Iris pigment epithelial cell (primary cell): ENCODE measurements around the gene ITCH.
"Not testable (repeated sequence)": the region's sequence is repeated elsewhere in the genome, so short reads cannot be mapped to it uniquely, and the experiment has no call there.

Source experiments
- DNase-seq: peaks from one replicate; pipeline ENCODE4 v3.0.0-alpha.2; 2011; ENCODE audit warnings: low read depth

ITCH gene

DNA sequence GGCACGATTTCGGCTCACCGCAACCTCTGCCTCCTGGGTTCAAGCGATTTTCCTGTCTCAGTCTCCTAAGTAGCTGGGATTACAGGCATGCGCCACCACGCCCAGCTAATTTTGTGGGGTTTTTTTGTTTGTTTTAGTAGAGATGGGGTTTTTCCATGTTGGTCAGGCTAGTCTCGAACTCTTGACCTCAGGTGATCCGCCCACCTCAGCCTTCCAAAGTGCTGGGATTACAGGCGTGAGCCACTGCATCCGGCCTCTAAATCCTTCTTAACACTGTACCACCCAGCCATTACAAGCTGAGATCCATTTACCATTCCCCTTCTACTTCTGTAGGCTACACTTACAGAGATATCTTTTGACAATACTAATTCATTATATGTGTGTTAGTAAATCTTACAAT is 51.5 kb downstream of the ITCH start:
- DNase-seq, result not testable (repeated sequence)

DNA sequence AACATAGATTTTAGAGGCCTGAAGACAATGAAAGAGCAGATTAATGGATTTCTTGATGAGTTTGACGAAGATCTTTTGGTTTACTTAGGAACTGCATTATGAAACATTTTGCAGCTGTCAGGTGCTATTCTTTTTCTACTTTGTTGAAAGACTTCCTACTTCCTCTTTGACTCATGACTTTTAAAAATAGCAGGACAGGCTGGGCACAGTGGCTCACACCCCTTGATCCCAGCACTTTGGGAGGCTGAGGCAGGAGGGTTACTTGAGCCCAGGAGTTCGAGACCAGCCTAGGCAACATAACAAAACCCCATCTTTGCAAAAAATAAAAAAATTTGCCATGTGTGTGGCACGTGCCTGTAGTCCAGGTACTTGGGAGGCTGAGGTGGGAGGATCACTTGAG is 52.0 kb downstream of the ITCH start:
- no peak for DNase-seq

DNA sequence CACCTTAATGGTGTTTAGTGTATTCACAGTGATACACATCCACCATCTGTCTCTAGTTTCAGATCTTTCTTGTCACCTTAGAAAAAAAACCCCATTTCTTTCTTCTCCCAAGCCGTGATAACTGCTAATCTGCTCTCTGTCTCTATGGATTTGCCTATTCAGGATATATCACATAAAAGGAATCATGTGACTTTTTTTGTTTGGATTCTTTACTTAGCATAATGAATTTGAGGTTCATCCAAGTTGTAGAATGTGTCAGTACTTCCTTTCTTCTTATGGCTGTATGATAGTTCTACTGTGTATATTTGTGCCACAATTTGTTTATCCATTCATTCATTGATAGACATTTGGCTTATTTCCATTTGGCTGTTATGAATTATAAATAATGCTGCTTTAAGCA is 57.1 kb downstream of the ITCH start:
- DNase-seq, result no peak

DNA sequence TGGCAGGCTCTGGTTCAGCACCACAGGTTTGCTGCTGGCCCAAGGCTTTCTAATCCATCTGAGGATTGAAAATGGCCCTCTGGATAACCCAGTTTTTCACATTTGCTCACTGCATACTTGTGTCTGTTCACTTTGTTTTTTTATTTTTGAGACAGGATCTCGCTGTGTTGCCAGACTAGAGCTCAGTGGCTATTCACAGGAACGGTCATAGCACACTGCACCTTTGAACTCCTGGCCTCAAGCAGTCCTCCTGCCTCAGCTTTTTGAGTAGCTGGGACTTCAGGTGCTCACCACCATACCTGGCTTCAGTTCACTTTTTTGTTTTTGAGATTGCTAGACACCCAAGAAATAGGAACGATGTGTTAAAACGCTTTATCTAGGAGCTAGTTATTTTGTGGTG is 57.9 kb downstream of the ITCH start:
- DNase-seq, result no peak

DNA sequence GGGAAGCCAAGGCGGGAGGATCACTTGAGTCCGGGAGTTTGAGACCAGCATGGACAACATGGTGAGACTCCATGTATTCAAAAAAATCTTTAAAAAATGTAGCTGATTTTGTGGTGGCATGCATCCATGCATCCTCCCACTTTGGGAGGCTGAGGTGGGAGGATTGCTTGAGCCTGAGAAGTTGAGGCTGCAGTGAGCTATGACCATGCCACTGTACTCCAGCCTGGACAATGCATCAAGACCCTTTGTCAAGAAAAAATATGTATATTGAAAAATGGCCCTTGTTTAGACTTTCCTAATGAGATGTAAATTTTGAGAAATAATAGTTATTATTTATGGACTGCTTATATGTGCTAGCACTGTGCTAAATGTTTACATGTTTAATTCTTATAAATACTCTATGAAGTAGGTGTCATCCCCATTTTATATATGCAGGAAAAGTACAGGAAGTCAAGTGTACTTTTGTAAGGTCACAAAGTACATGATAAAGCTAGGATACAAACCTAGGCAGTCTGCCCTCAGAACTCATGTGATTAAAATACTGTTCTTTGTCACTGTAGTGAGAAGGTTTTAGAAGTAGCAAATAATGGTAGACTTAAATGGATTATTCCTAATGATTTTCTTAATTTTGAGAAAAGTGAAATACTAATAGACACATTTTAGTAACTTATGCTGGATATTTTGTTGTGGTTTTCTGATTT is 58.8 kb downstream of the ITCH start:
- no peak for DNase-seq

DNA sequence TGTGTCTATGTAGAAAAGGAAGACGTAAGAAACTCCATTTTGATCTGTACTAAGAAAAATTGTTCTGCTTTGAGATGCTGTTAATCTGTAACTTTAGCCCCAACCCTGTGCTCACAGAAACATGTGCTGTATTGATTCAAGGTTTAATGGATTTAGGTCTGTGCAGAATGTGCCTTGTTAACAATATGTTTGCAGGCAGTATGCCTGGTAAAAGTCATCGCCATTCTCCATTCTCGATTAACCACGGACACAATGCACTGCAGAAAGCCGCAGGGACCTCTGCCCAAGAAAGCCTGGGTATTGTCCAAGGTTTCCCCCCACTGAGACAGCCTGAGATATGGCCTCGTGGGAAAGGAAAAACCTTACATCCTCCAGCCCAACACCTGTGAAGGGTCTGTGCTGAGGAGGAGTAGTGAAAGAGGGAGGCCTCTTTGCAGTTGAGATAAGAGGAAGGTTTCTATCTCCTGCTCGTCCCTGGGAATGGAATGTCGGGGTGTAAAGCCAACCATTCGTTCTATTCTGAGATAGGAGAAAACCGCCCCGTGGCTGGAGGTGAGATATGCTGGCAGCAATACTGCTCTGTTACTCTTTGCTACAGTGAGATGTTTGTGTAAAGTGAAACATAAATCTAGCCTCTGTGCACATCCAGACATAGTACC is 62.1 kb downstream of the ITCH start:
- DNase-seq, result not testable (repeated sequence)

DNA sequence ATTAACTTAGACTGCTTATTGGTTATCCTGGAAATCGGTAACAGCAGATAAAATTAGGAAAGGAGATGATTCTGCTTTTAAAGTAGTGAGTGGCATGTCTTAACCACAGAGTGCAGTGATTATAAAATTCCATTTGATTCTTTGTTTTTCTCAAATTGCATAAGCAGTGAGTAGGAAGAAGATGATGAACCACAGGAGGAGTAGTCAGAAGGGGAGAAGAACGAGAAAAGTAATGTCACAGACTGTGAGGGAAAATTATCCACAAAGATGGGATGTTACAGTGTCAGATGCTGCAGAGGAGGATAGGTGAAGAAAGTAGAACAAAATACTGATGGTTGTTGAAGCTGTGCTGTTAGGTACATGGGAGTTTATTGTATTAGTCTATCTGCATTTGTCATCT is 63.0 kb downstream of the ITCH start:
- peak; percentile 25 for DNase-seq

DNA sequence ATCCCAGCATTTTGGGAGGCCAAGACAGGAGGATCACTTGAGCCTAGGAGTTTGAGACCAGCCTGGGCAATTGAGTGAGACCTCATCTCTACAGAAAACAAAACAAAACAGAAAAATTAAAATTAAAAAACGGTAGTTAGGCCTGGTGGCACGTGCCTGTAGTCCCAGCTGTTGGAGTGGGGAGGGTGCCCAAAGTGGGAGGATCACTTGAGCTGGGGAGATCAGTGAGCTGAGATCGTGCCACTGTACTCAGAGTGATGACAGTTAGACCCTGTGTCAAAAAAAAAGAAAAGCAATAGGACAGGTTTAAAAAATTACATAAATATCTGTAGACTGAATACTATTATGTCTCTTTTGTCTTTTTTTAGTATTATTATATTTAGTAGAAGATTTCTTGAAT is 64.3 kb downstream of the ITCH start:
- no peak for DNase-seq

DNA sequence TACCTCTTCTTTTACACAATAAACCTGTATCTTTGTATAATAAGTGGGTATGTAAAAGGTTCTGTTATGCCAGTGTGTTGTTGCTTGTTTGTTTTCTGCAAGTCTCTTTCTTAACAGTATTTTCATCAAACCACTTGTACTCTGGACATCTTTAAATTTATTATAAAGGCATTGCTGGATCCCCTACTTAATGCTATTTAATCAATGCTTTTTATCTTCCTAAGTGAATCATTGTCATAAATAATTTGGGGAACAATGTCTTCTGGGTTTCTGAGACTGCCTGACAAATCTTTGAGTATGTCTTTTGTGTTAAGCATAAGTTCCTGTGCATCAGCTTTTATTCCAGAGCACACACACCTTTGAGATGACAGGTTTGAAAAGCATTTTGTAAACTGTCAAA is 64.7 kb downstream of the ITCH start:
- no peak for DNase-seq

DNA sequence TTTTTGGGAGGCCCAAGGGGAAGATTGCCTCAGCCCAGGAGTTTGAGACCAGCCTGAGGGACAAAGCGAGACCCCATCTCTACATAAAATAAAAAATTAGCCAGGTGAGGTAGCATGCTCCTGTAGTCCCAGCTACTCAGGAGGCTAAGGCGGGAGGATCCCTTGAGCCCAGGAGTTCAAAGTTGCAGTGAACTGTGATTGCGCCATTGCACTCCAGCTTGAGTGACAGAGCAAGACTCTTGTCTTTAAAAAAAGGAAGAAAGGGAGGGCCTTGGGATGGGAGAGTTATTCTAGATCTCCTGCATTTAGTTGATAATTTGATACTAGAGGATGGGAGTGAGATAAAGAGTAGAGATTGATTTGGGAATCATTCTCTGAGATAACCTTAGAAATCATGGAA is 68.1 kb downstream of the ITCH start:
- DNase-seq, result no peak

DNA sequence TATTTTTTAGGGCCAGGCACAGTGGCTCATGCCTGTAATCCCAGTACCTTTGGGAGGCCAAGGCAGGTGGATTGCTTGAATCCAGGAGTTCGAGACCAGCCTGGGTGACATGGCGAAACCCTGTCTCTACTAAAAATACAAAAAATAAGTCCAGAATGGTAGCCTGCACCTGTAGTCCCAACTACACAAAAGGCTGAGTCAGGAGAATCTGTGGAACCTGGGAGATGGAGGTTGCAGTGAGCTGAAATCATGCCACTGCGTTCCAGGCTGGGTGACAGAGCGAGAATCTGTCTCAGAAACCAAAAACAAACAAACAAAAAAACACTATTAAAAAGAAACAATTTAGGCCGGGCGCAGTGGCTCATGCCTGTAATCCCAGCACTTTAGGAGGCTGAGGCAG is 69.6 kb downstream of the ITCH start:
- not testable (repeated sequence) for DNase-seq

DNA sequence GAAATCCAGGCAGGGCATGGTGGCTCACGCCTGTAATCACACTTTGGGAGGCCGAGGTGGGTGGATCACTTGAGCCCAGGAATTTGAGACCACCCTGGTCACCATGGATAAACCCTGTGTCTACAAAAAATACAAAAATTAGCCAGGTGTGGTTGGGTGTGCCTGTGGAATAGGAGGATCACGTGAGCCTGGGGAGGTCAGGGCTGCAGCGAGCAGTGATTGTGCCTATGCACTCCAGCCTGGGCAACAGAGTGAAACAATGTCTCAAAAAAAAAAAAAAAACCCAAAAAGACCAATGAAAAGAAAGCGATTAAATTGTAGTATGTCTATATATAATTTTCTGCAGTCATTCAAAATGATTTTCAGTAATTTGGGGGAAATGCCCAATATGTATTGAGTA is 70.3 kb downstream of the ITCH start:
- no peak for DNase-seq

DNA sequence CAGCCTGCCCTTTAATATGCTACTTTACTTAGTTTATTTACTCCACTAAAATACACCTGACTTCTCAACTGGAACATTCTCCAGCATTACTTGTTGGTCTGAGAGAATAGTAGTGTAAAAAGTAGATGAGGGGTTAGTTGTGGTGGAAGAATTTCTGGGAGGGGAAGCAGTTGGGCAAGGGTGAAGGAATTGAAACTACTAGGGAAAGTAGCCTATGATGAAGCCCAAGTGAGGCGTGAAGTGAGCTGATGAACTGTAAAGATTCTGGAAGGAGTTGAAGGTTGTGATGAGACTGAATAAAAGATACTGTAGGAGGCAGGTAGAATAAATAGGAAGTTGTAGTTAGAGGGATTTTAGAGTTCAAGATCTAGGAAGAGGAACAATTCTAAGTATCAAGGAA is 72.5 kb downstream of the ITCH start:
- no peak for DNase-seq

DNA sequence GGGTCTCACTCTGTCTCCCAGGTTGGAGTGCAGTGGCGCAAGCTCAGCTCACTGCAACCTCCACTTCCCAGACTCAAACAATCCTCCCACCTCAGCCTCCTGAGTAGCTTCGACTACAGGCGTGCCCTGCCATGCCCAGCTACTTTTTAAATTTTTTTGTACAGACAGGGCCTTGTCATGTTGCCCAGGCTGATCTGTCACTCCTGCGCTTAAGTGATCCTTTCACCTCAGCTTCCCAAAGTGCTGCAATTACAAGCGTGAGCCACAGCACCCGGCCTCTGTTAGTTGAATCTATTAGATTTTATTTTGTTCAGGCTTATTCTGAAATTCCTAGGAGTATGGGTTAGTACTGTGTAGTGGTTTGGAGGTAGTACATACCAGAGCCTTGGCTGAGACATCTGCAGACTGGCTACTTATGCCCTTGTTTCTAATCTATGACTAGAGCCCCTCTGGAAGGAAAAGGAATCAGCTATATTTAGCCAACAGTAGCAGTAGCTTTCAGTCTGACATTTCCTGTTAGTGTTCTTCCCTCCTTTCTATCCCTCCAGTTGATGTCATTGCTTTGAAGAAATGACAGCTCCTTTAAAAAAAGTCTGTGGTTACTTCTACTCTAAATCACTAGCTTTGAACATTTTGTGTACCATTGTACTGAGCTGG is 74.4 kb downstream of the ITCH start:
- peak; percentile 71 for DNase-seq

DNA sequence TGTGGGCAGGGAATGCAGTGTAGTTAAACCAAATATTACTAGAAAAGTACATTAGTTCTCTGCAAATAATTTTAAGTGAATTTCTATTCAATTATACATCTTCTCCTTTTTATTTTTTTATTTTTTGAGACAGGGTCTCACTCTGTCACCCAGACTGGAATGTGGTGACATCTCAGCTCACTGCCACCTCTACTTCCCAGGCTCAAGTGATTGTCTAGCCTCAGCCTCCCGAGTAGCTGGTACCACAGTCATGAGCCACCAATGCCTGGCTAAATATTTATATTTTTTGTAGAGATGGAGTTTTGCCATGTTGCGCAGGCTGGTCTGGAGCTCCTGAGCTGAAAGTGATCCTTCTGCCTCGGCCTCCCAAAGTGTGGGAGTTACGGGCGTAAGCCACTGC is 76.1 kb downstream of the ITCH start:
- DNase-seq, result no peak

DNA sequence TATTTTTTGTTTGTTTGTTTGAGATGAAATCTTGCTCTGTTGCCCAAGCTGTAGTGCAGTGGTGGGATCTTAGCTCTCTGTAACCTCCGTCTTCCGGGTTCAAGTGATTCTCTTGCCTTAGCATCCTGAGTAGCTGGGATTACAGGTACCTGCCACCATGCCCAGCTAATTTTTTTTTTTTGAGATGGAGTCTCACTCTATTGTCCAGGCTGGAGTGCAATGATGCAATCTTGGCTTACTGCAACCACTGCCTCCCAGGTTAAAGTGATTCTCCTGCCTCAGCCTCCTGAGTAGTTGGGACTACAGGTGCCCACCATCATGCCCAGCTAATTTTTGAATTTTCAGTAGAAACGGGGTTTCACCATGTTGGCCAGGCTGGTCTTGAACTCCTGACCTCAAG is 78.3 kb downstream of the ITCH start:
- DNase-seq, result not testable (repeated sequence)

DNA sequence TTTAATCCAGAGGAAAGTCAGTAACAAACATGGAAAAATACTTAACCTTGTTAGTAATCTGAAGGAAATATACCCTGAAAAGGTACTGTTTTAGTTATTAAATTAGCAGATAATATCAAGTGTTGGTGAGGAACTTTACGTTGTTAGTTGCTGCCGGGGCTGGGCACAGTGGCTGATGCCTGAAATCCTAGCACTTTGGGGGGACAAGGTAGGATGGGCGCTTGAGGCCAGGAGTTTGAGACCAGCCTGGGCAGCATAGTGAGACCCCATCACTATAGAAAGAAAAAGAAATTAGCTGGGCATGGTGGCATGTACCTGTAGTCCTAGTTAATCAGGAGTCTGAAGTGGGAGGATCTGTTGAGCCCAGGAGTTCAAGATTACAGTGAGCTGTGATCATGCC is 80.5 kb downstream of the ITCH start:
- no peak for DNase-seq

DNA sequence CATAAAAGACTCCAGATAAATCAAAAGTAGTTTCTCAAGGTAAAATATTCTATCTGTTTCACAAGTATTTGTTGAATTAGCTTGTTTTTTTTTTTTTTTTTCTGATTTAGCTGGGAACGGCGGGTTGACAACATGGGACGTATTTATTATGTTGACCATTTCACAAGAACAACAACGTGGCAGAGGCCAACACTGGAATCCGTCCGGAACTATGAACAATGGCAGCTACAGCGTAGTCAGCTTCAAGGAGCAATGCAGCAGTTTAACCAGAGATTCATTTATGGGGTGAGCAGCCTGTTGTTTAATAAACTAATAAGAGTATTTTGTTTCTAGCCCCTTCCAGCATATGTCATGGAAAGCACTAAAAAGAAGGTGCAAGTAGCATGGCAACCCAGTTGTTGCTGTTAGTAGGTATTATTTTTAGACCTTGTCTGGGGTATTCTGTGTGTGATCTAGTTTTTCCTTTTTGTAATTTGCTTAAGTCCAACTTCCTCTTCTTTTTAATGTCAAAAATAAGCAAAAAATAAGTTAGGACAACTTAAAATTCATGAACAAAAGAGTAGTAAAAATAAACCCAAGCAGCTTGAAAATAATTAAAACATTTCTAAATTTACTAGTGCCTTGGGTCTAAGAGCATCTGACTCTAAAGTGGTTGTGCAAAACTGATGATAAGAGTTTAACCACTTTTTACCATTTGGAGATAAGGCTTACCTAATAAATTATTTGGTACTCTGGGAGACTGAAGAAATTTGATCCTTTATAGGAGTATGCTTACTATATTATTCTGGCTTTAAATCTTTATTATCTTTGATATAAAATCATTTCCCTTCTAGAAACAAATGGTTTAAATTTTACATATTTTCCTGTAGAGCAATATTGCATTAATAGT is 82.3 kb downstream of the ITCH start:
- no peak for DNase-seq

DNA sequence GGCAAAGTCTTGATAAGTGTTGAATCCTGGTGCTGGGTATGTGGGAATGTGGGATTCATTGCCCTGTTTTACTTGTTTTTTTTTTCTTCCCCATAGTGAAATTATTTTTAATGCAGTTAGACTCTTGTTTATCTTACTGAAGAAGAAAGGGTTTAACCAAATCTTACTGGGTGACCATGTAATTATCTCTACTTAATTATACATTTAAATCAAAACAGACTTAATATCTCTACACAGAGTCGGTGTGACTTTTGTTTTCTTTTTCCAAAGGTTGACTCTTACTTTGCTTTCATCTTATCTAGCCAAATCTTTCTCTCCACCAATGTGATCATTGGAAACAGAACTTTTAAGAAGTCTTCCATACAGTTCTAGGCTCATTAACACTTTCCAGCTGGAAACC is 85.4 kb downstream of the ITCH start:
- no peak for DNase-seq

DNA sequence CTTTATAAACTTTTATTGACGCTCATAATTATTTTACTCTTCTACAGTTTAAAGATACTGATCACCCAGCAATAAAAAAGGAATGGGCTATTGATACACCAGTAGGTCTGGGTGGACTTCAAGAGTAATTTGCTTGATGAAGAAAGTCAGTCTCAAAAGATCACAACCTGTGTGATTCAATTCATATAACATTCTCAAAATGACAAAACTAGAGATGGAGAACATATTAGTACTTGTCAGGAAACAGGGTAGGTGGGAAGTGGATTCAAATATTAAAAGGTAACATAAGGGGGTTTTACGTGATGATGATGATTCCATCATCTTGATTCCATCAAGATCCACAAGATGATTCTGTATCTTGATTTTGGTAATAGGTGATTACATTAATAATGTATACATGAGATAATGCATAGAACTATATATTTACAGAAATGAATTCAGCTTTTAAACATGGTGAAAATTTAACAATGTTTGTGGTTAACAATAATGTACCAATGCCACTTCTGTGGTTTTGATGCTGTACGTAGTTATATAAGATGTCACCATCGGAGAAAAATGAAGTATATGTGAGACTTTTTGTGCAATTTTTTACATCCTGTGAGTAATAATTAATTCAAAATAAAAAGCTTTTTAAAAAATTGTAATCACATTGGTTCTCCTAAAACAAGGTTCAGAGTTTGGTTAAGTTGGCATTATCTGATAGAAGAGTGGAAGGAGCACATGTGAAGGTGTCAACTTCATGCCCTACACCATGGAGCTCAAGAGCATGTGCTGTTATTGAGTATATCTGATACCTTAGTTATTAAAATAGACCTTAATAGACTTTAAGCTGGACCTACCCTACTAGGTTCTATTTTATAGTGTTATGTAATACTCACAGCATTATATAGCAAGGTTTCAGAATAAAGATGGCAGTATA is 86.9 kb downstream of the ITCH start:
- DNase-seq, result no peak

DNA sequence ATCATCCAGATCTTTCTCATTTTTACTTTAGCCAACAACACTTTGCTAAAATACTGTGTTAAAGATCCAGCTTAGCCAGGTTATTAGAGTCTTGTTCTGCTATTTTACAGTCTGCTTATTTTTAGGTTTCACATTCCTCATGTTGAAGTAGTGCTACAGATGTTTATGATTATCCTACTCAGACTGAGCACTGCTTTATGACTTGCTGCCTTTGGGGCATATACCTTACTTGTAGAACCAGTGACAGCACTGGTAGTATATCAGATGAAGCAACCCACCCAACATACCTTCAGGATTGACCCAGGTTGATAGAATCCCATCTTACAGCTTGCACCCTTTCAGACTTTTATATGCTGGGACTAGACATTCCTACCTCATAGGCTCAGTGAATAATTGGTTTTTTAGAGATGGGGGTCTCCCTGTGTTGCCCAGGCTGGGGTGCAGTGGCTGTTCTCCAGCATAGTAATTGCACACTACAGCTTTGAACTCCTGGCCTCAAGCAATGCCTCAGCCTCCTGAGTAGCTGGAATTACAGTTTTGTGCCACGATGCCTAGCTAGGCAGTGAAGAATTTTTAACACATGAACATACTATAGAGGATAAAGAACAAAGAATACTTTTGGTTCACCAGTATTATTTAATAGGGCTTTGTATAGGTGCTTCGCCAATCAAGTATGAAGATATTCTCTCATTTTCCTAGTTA is 89.4 kb downstream of the ITCH start:
- peak; percentile 29 for DNase-seq
